GM15510 (cell line): Measurements from ENCODE around the gene ORC4.
A peak's percentile ranks its signal among the peaks of the same experiment; 100 is the strongest.

Experiments used
- POLR2A ChIP-seq: IDR thresholded peaks from 3 replicates; pipeline ENCODE4 v1.6.1; 2011; ENCODE audit warnings: borderline replicate concordance; ENCODE audit not compliant: insufficient read length; ENCODE audit errors: extremely low read depth

The ORC4 gene

DNA sequence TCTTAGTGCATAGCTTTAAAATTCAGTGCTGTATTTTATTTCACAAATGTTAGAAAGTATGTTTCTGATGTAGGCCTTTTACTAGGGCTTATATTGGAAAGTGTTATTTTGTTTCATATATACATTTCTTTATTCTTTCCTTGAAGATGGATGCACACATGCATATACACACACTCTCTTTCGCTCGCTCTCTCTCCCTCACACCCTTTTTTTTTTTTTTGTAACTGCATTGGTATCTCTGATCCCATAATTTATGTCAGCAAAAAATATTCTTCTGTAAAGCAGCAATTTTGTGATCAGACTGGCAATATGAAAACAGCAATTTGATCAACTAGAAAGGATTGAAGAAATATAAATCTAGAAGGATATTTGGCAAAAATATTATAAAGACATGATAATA, 2.3 kb upstream of the ORC4 start:
- TF ChIP-seq POLR2A, result no peak

DNA sequence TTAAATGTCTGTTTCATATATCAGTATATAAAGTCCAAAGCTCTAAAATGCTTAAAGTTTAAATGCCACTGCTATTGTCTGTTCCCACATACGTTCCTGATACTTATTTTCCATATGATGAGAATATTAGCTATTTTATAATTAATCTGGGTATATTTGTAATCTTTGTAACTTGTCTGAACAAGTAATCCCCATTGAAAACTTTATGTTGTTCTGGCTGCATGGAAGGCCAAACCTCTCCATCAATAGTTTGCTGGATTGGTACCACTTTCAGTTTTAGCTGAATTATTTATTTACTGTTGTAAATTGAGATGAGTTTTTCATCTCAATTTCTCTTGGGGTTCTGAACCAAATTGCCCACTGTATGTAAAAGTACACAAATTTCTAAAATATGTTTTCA, 1.8 kb upstream of the ORC4 start:
- no peak for TF ChIP-seq POLR2A

DNA sequence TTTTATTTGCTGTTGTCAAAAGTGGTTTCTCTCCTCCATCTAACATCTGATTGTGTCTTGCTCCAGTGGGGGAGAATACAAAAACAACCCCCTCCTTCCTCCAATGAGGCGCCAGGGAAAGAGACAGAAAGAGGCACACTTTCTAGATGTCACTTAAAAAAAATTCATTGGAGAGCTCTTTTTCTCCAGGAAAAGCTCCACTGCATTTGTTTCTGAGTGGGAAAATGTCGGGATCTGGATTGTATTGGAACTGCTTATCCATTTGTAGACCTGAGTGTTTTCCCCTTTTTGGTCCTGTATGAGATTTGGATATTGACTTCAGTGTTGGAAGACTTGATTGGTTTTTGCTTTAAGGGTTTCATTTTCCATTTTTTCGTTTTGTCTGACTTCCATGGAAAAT, 1.3 kb upstream of the ORC4 start:
- TF ChIP-seq POLR2A, result no peak

DNA sequence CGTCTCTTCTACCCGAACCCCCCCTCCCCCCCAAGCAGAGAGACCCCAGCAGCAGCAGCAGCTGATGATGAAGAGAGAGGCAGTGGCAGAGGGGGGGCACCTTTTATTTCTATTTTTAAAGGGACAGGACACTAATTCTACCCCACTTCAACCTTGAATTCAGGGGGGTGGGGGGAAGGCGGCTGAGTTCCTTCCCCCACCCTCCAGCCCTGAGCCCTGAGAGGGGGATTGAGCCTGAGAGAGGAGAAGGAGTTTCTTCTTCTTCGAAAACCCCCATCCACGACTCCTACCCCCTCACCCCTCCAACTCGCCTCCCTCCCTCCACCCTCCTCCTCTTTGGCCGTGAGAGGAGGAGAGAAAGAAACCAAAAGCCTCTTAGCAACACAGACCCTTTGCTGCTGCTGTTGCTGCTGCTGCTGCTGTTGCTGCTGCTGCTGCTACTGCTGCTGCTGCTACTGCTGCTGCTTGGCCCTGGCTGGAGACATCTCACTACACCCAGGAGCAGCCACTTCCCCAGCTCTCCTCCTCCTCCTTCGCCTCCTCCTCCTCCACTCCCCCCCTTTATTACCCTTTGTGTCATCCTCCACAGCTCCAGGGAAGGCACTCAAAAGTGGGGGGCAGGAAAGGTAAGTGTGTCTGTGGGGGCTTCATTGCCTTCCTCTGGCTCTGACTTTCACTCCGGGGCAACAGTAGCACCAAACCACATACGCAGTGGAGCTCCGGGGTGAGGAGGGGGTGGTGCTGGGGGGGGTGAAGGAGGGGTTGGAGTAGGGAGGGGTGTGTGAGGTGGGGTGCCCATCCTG, 723 bp upstream of the ORC4 start, which contains the start of gene MBD5:
Gene MBD5, plus strand, starts transcription at position 33 of the 803 bp plus-strand sequence.
- peak; percentile 19 for TF ChIP-seq POLR2A

DNA sequence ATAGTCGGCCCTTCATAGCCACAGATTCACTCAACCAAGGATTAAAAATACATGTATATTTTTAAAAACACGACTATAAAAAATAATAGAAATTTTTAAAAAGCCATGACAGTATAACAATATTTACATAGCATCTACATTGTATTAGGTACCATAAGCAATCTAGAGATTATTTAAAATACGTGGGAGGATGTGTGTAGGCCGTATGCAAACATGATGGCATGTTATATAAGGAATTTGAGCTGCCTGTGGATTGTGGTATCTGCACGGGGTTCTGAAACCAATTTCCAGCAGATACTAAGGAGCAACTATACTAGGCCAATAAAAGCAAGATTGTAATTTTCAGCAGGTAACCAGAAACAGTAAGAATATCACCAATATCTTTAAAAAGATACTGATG, 5.9 kb downstream of the ORC4 start:
- no peak for TF ChIP-seq POLR2A

DNA sequence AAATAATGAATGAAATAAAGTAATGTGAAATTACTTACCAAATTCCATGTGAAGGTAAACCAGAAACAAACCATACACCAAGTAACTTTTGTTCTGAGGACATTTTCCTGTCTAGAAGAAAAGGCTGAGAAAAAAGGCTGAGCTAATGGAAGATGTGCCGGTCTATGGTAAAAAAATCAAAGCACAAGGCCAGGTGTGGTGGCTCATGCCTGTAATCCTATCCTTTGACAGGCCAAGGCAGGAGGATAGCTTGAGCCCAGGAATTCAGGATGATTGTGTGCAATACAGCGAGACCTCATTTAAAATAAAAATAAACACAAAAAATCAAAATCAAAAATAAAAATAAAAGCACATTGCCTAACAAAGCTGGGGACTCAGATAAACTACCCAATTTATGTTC, 6.7 kb downstream of the ORC4 start:
- TF ChIP-seq POLR2A, result no peak

DNA sequence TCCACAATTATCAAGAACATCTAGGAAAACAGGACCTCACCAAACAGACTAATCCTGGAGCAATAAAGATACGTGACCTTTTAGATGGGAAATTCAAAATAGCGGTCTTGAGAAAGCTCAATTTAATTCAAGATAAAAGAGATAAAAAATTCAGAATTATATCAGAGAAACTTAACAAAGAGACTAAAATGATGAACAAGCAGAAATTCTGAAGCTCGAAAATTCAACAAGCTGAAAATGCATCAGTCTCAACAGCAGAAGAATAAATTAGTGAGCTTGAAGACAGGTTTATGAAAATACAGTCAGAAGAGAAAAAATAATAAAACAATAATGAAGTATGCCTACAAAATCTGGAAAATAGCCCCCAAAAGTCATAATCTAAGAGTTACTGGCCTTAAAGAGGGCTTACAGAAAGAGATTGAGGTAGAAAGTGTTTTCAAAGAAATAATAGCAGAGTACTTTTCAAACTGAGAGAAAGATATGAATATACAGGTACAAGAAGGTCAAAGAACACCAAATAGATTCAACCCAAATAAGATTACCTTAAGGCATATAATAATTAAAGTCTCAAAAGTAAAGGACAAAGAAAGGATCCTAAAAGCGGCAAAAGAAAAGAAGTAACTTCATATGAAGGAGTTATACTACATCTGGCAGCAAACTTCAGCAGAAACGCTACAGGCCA, 13.2 kb downstream of the ORC4 start:
- TF ChIP-seq POLR2A, result no peak

DNA sequence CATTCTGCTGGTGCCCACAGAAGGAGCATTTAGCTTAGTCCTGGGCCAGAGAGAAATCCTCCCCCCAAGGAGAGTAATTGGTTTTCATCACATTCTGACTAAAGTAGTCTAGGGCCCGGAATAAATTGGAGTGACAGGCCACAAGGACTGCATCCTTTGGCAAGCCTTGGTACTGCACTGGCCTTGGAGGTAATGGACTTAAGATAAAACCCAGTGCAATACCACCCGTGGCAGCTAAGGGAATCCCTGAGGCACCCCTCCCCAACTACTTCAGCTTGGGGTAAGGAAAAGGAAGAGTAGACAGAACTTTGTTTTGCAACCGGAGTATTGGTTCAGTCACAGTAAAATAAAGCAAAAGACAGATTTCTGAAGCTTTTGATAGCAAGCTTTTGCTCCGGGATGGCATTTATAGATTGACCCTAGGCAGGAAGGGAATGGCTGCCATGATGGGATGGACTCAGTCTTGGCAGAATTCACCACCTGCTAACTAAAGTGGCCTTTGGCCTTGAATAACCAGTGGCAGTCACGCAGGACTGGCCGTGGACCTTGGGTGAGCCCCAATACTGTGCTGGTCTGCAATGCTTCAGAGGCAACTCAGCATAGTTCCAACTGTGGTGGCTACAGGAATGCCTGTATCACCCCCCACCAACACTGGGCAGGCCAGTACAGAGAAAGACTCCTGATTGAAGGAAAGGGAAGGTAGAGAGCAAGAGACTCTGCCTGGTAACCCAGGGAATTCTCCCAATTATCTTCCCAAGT, 14.1 kb downstream of the ORC4 start:
- TF ChIP-seq POLR2A, result no peak

DNA sequence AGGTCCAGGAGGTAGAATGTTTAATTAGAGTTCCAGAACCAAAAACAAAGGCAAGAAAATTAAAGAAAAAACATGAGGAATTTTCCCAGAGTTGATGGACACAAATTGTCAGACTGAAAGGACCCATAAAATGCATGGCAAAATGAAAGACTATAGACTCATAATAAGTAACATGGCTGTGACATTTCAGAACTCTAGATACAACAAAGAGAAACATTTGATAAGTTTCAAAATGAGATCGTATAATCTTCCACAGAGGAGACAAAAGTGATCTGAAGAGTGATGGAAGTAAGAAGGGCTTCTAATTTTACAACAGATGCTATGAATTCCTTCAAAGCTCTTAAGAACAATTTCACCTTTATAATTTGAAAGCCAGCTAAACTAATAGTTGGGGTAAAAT, 20.4 kb downstream of the ORC4 start:
- TF ChIP-seq POLR2A, result no peak

DNA sequence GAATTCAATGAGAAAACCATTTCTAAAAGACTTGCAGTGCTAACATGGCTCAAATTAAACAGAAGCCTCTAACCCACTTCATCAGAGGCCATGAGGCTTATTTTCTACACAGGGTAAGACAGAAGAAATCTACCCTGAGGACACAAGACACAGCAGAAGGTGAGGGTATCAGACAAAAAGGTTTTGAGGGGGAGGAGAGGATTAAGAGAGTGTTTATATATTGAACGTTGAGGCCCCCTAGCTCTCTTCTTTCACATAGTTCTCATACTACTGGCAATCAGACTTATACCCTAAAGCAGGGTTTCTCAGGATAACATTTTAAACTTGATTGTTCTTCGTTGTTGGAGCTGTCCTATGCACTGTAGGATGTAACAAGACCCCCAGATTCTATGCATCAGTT, 21.4 kb downstream of the ORC4 start:
- TF ChIP-seq POLR2A, result no peak

DNA sequence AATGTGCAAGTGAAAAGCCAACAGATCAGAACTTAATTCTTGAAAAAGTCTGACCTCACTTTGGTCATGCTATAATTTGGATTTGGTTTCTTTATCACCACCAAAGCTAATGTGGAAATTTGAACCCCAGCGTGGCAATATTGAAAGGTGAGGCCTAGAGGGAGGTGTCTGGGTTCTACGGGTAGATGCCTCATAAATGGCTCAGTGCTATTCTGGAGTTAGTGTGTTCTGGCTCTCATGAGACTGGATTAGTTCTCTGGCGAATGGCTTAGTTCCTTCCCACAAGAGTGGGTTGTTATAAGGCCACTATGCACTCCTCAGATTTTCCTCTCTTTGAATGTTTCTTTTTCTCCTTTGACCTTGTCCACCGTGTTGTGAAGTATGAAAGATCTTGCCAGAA, 22.3 kb downstream of the ORC4 start:
- TF ChIP-seq POLR2A, result no peak

DNA sequence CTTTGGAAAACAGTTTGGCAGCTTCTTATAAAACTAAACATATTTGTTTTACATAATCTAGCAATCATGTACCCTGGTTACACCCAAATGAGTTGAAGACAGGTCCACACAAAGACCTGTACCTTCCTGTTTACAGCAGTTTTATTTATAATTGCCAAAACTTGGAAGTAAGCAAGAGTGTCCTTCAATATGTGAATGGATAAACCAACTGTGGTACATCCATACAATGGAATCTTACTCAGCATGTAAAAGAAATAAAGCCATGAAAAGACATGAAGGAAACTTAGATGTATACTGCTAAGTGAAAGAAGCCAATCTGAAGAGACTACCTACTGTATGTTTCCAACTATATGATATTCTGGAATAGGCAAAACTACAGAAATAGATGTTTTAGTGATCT, 23.7 kb downstream of the ORC4 start:
- TF ChIP-seq POLR2A, result no peak

DNA sequence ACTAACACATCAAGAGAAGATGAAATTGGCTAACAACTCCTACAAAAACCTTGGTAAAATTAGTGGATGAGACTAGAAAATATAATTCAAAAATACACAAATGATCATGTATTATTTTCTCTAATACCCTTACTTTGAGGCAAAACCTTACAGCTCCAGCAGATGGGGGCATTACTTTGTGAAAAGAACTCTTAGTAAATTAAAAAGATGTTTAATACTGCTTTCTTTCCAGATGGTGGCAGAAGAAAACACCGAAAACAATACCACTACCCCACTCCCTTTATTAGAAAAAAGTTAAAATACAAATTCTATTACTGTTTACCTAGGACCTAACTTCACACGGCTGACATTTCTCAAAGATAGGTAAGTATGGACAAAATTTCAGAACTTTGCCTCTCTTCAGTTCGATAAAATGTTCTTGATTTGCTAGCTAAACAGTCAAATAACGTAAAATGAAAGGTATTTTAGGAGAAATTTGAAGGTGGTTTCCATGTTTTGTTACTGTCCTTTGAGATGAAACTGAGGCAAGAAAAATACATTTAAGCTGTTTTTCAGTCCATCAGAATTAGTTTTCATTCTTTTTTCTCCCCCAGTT, 30.6 kb downstream of the ORC4 start:
- no peak for TF ChIP-seq POLR2A

DNA sequence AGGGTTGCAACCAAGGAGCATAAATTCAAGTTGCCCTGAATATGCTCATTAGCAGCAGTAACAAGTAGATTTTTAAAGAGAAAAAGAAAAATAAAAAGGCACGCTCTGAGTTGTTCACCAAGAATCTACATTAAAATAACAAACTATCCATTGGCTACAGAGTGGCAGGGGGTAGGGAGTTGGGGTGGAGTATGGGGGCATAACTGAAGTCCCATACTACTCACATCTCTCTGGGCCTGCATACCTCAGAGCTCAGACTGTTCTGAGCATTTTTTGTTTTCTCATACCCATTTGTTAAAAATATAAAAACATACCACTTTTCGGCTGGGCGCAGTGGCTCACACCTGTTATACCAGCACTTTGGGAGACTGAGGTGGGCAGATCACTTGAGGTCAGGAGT, 31.4 kb downstream of the ORC4 start:
- TF ChIP-seq POLR2A, result no peak

DNA sequence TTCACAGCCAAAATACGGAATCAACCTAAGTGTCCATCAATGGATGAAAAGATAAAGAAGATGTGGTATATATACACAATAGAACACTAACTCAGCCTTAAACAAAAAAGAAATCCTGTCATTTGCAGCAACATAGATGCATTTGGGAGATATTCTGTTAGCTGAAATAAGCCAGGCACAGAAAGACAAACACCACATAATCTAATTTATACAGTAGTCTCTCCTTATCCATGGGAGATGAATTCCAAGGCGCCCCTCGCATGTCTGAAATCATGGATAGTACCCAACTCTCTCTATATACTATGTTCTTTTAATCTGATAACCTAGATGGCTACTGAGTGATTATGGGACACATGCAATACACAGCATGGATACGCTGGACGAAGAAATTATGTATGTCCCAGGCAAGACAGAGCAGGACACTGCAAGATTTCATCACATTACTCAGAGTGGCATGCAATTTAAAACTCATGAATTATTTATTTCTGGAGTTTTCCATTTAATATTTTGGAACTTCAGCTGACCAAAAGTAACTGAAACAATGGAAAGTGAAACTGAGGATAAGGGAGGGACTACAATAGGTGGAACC, 39.5 kb downstream of the ORC4 start:
- no peak for TF ChIP-seq POLR2A

DNA sequence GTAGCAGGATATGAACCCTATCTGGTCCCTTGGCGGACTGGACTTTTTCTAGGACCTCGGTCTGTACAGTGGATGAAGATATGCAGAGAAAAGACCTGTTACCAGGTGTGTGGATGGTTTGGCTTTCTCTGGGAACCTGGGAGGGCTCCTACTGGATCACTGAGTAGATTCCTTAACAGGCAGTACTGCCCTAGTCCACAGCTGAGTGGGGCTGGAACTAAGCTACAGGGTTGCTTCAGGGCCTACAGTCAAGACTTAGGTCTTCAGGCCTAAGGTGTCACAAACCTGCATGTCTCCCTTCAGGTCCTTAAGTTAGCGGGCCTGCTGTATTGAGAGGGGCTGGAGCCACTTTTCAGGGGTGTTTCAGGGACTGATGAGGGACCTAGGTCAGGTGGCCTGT, 42.9 kb downstream of the ORC4 start:
- no peak for TF ChIP-seq POLR2A

DNA sequence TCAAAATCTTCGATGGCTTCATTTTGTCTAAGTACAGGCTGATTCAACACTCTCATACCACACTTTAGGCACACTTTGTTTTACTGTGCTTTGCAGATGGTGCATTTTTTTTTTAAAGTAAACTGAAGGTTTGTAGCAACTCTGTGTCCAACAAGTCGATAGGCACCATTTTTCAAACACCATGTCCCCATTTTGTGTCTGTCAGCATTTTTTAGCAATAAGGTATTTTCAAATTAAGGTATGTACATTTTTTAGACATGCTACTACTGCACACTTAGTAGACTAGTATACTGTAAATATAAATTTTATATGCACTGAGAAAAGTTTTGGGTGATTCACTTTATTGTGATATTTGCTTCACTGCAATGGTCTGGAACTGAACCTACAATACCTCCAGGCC, 44.4 kb downstream of the ORC4 start:
- TF ChIP-seq POLR2A, result no peak
